GM12892 (cell line): ENCODE measurements around the gene NMNAT2.
"Not testable (repeated sequence)": the region's sequence is repeated elsewhere in the genome, so short reads cannot be mapped to it uniquely, and the experiment has no call there.

ENCODE experiments used
- DNase-seq: peaks from one replicate; pipeline ENCODE4 v3.0.0; 2011; ENCODE audit not compliant: insufficient read length
- FAIRE-seq: peaks from 2 replicates; lab custom pipeline; 2011; peaks lifted over from hg19 to GRCh38; lab: Jason Lieb, UNC
- POLR2A ChIP-seq: IDR thresholded peaks from 2 replicates; pipeline ENCODE4 v1.6.1; 2011; ENCODE audit warnings: low read depth, low read length, control low read depth
- POLR2AphosphoS5 ChIP-seq: IDR thresholded peaks from 2 replicates; pipeline ENCODE4 v1.6.1; 2011; ENCODE audit warnings: low read depth, low read length, control low read depth
- TAF1 ChIP-seq: IDR thresholded peaks from 2 replicates; pipeline ENCODE4 v1.6.1; 2011; ENCODE audit warnings: low read depth, mild to moderate bottlenecking, control low read depth, low read length, borderline replicate concordance

NMNAT2 gene

DNA sequence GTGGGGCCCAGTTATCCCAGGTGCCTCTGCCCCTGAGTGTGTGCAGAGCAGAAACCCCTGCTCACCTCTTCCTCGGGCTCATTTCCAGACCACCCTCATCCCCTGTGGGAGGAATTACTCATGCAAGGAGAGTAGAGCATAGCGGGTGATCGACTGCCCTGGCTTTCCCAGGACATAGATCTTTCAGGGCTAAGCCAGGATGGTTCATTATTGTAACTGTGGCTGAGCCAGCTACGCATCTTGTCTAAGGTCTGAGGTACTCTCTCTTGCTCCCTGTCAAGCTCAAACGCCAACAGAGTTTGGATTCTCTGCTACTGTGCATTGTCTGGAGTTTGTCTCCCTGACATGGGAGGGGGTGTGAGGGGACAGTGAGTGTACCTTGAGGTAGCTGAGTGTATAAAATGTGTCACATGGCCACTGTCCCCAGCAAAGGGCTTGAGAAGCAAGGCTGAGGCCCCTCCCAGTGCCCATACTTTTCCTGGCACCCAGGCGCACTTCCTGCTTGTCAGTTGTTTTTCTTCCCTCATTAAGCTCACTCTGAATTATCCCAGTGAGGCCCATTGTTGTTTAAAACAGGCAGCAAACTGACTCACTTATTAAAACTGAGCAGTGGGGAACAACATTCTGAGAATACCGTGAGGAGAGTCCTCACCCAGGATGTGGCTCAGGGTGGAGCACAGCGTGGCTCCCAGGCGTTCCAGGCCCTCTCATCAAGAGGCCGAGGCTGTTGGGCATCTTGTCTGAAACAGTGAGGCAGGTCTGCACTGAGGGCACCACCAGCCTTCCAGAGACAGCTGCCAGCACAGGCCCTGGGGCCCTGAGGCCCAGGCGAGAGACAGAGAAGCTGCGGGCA lies 139.2 kb downstream of the NMNAT2 start:
- no peak for FAIRE-seq
- TF ChIP-seq POLR2AphosphoS5: no peak
- TF ChIP-seq POLR2A: no peak
- no peak for TF ChIP-seq TAF1
- no peak for DNase-seq

DNA sequence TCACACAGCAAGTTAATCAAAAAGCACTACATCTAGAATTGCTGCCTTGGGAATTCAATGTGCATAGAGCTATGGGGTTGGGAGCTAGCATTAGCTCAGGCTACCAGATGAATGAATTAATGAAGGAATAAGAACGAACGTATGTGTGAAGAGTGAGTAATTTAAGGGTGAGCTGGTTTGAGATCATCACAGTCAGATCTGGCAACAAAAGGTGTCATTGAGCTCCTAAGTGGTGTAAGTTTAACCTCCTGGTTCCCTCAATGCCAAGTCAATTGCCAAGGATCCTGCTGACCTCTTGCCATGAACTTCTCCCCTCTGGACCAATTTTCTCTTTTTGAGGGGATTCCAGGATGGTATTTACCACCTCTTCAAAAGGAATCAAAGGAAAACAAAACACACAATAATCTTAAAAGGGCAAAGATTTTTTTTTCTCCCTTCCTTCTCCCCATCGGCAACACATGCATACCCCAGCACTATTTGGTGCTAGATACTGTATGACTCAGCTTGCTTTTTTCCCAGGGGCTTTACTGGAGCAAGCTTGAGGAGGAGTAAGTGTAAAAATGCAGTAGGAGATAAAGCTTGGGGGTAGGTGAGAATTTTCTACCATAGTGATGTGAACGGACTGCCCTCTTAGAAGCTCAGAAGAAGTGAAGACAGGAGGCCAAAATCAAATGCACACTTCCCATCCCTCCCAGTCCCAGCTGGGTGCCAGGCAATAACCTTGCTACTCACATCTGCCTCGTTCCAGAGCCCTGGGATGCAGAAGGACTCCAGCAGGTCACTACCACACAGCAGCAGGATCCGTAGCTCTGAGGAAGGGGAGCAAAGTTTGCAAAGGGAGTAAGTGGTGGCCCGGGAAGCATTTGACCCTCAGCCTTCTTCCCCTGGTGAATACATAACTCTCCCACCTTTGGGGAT lies 140.1 kb downstream of the NMNAT2 start:
- FAIRE-seq: no peak
- DNase-seq: no peak
- no peak for TF ChIP-seq POLR2AphosphoS5
- no peak for TF ChIP-seq POLR2A
- no peak for TF ChIP-seq TAF1

DNA sequence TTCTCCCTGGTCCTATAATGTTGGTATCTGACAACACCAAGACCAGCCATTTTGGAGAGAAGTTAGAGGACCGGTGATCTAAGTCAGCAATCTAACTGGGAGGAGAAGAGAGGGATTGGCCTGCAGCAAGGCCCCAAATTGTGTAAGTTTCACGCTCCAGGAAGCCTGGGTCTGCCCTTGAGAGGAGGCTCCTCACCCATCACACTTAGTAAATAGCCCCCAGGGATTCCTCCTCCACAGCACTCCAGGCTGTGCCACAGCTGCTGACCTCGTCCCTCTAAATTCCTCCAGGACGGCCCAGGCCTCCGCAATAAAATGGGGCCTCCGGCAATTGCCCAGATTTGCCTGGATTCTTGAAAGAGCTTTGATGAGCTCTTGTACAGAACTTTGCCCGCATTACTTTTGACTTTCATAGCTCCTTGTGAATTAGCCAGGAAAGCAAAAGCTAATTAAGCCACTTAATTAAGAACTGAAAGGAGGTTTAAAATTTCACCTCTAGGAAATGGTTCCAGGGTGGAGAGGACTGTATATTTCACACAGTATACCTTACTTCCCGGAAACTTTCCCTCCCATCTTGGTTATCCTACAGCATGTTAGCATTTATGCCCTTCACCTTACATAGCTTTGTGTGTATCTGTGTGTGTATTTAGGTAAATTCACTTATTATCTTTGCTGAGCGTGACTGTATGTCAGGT lies 141.6 kb downstream of the NMNAT2 start:
- DNase-seq: no peak
- no peak for TF ChIP-seq TAF1
- no peak for TF ChIP-seq POLR2AphosphoS5
- no peak for TF ChIP-seq POLR2A
- FAIRE-seq: no peak

DNA sequence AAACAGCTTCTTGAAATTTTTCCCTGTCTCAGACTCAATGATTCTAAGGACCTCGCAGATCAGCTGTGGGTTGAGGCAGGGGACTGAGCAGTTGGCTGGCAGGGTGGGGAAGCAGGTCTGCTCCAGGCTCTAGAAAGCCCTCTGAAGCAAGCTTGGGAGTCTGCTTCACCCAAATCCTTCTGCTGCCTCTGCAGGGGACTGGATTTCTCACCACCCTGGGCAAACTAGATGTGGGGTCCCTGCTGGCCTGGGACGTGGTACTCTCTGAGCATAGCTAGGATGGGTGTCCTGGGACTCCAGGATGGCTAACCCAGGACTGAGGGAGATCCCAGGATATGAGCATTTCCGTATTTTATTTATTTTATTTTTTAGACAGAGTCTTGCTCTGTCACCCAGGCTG lies 142.9 kb downstream of the NMNAT2 start:
- DNase-seq (no peak), FAIRE-seq (no peak)

DNA sequence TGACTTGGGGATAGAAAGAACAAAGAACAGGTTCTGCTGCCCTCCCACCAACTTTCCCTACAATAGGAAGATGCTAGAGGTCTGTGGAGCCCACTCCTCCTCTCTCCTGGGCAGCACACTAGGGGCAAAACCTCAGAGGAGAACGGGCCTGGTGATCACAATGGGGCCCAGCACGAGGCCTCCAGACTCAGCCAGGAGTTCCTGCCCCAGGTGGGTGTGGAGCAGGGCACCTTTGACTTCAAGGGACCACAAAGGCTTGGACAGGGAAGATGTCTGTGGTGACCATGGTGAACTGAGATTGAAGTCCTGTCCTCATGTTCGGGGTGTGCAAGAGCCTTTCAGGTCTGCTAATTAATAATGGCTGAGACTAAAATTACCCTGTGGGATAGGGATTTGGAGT lies 143.3 kb downstream of the NMNAT2 start:
- FAIRE-seq: no peak
- no peak for DNase-seq
- TF ChIP-seq TAF1: no peak

More for the DNA sequence above, 142.9 kb downstream of the NMNAT2 start:
- TF ChIP-seq POLR2AphosphoS5 (no peak), POLR2A (no peak)

DNA sequence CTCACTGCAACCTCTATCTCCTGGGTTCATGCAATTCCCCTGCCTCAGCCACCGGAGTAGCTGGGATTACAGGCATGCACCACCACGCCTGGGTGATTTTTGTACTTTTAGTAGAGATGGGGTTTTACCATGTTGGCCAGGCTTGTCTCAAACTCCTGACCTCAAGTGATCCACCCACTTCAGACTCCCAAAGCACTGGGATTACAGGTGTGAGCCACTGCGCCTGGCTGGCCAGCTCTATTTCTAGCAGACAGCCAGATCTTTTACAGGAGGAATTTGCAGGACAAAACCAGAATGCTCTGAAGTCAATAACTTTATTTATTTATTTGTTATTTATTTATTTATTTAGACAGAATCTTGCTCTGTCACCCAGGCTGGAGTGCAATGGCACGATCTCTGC lies 144.2 kb downstream of the NMNAT2 start:
- DNase-seq, FAIRE-seq: not testable (repeated sequence)

DNA sequence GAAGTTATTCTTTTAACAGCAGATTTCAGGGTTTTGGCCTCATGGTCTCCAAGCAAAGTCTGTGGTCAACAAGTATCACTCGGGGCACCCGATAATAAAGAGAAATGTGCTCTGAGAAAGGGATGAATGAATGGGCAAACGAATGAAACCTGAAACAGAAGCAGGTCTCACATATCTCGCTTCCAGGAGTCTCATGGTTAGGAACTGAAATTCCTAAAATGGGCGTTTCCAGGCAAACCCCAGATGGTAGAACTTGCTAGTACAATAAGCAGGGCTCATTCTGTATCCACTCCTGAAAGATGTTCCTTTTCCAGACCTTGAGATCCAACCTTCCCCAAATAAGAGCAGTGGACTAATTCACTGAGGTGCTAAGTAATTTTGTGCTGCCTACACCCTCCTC lies 144.9 kb downstream of the NMNAT2 start:
- FAIRE-seq: no peak
- TF ChIP-seq POLR2A (no peak), POLR2AphosphoS5 (no peak), TAF1 (no peak)
- DNase-seq: no peak

DNA sequence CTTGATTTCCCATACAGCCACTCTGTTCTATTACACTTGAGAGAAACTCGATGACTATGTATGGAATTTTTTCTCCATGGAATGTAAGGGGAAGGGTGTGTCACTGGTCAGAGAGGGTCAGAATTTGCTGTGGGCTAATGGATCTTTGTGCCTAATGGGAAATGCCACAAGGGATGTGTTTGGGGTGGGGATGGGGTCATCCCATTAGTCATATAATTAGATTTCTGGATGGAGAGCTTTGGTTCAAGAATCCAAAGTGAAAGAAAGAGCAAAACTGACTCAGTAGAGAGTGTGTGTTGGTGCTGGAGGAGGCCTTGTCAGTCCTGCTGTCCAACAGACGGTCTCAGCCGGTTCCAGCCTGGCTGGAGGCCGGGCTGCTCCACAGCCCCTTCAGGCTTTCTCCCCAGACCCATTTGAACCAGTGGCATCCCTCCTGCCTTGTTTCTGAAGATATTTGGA lies 145.8 kb downstream of the NMNAT2 start:
- TF ChIP-seq TAF1: no peak
- FAIRE-seq (no peak), DNase-seq (no peak)

DNA sequence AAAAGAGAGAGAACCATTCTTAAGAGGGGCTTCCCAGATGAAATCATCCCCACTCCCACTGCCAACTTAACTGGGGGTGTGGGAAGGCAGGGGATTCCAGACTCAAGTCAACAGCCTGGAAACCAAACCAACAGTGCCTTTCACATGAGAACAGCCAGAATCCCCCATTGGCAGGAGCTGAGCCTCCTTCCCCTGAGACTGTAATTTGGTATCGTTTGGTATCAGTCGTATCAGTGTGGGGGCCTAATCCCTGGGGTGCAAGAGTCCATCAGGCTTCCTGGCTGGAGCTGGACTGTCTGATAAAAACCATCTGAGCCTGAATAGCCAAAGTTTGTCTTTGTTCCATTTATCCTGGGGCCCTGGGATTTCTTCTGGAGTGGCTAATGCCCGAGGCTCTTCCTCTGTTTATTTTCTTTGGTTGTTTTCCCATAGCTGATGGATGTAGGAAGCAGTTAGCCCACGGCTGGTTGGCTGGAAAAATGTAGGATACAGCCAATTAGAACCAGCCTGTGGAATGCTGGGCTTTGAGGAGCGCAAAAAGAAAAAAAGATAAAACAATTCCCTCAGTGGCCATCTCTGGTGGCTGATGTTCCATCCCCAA lies 147.5 kb downstream of the NMNAT2 start:
- no peak for DNase-seq

DNA sequence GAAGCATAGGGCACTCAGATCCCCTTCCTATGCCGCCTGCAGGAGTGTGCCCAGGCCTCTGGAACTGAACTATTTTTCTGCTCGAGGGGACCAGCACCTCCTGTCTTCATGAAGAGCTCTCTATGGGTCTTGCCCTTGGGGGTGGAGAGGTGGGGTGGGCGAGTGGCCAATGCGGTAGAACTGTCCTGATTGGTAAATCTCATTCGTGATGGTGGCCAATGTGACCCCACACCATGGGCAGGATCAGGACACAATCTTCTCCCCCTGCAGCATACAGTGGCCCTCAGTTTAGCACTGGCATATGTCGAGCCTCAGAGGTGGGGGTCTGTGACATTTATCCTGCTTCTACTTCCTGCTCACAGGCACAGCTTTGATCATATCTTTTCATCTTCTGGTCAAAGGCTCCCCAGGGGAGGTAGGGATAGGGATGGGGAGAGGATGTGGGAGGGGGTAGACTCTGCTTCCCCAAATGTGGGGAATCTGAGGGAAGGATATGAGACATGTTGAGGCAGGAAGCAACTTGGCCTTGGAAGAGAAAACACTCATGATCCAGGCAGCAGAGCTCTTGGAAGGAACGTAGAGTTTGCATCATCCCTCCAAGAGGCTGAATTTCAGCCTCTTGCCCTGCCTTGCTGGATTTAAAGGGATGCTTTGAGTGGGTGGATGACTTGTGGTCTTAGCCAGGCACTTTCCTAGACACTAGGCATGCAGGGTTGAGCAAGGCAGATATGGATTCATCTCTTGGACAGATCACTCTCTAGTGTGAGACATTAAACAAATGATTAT lies 150.3 kb downstream of the NMNAT2 start:
- no peak for TF ChIP-seq POLR2AphosphoS5
- no peak for TF ChIP-seq TAF1
- no peak for TF ChIP-seq POLR2A
- FAIRE-seq (no peak), DNase-seq (no peak)

More for the DNA sequence above, 147.5 kb downstream of the NMNAT2 start:
- no peak for FAIRE-seq
- no peak for TF ChIP-seq POLR2A
- no peak for TF ChIP-seq TAF1
- TF ChIP-seq POLR2AphosphoS5: no peak

DNA sequence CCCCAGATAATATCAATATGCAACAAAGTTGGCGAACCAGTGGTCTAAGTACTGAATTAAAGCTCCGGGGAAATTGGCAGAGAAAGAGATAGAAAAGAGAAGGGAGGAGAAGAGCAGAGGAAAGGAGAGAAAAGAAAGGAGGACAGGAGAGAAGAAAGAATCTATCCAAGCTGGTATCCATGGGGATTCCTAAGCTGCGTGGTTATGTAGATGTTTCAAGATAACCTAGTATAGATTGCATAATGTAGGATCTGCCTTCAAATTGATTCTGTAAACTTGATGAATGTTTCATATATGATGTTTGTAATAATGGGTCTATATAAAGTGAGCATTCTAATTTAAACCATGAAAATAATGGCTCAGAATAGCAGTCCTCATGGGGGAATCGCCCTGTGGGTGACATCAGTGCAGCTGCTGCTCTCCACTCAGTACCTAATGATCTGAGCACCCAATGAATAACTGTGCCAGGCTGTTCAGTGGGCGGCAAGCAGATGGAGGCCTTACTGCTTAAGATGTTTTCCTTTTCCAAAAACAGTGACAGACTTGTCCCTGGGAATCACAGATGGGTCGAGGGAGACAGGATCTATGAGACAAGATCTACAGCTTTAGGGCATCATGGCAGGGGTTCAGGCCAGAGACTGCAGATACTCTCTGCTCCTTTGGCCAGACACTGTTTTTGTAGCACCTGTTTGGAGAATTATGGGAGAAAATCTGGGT lies 154.1 kb downstream of the NMNAT2 start:
- TF ChIP-seq POLR2A (no peak), POLR2AphosphoS5 (no peak), TAF1 (no peak)
- FAIRE-seq (no peak), DNase-seq (no peak)
